Subcutaneous preadipocyte (primary cell): ENCODE data around the gene ZNF711. TPM values are rescaled to one million over a fixed set of nuclear protein-coding genes. Genes with fewer than 3 reads are reported as not detected.

Source experiments
- total RNA-seq: library from RNA; depleted of rRNA; stranded (reverse); fragments of >200 nt; gene quantifications from 2 replicates; pipeline ENCODE4 v1.2.3, GENCODE V29; 2012

The ZNF711 gene
- under 0.01 and 0.20 TPM in 2 replicates for total RNA-seq

DNA sequence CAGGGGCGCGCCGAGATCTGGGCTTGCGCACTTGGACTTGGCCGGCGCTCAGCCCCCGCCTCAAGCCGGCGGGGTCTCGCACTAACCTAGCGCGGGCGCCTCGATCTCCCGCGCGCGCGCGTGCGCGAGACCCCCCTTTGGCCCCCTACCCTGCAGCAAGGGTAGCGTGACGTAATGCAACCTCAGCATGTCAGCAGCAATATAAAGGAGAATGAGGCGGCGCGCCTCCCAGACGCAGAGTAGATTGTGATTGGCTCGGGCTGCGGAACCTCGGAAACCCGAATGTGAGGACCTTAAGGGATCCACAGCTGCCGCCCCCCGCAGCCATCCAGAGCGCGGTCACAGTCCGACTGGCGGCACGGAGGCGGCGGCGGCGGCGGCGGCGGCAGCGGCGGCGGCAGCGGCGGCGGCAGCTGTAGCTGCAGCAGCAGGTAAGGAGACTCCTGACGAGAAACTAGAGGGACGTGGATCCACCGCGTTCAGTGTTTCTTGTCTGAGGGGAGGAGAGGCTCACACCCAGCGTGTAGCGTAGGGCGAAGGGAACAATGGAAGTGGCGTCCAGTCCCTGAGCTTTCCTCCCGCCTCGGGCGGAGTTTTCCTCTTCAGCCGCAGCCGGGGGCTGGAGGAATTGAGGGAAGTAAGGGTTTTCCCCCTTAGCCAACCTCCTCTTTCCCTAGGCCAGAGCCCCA lies at the start of gene ZNF711, which contains the start of gene SATL1:
TSS of gene ZNF711 (plus strand) at position 231 of the 689 bp plus-strand sequence. CDS start 3,582 bp downstream, outside the sequence.
TSS of gene SATL1 (minus strand) at position 19 of the 689 bp plus-strand sequence. CDS start 134,811 bp downstream, outside the sequence.

Other genes starting within 250 kb of the ZNF711 start
- 9.6 and 10.4 TPM in 2 replicates for gene APOOL, start 240.1 kb upstream of the ZNF711 start, total RNA-seq
- not detected in 2 replicates for gene SATL1, start 212 bp upstream of the ZNF711 start, total RNA-seq
- not detected in 2 replicates for gene POF1B, start 135.7 kb downstream of the ZNF711 start, total RNA-seq